H9 (cell line): ENCODE data around the gene TBX5. TPM values are rescaled to one million over a fixed set of nuclear protein-coding genes. Genes with fewer than 3 reads are reported as not detected.

ENCODE experiments used
- DNase-seq: peaks from one replicate; pipeline ENCODE4 v3.0.0-alpha.2; 2017
- H2AFZ ChIP-seq: one replicate; pipeline ENCODE4 v1.6.1; 2013; ENCODE audit warnings: mild to moderate bottlenecking, low read length, control low read depth, moderate library complexity
- H2AK5ac ChIP-seq: 2 replicates; pipeline ENCODE4 v1.6.1; 2013; ENCODE audit warnings: low read length, control low read depth, mixed read lengths; ENCODE audit not compliant: insufficient read length
- H2BK120ac ChIP-seq: one replicate; pipeline ENCODE4 v1.6.1; 2013; ENCODE audit warnings: low read depth, mild to moderate bottlenecking, low read length, control low read depth, inconsistent platforms; ENCODE audit not compliant: poor library complexity, severe bottlenecking
- H2BK12ac ChIP-seq: 2 replicates; pipeline ENCODE4 v1.6.1; 2013; ENCODE audit warnings: low read length, control low read depth, mixed read lengths, low read depth; ENCODE audit not compliant: insufficient read length
- H2BK15ac ChIP-seq: 2 replicates; pipeline ENCODE4 v1.6.1; 2013; ENCODE audit warnings: low read depth, low read length, control low read depth
- H2BK20ac ChIP-seq: one replicate; pipeline ENCODE4 v1.6.1; 2013; ENCODE audit warnings: low read depth, mild to moderate bottlenecking, low read length, control low read depth, inconsistent platforms; ENCODE audit not compliant: poor library complexity, severe bottlenecking
- H2BK5ac ChIP-seq: 2 replicates; pipeline ENCODE4 v1.6.1; 2013; ENCODE audit warnings: low read length, control low read depth, mixed read lengths; ENCODE audit not compliant: insufficient read length
- H3K14ac ChIP-seq: 2 replicates; pipeline ENCODE4 v1.6.1; 2013; ENCODE audit warnings: low read length, control low read depth; ENCODE audit not compliant: insufficient read depth
- H3K18ac ChIP-seq: 2 replicates; pipeline ENCODE4 v1.6.1; 2013; ENCODE audit warnings: low read depth, mild to moderate bottlenecking, mixed read lengths, low read length, control low read depth; ENCODE audit not compliant: insufficient read length
- H3K23ac ChIP-seq: 2 replicates; pipeline ENCODE4 v1.6.1; 2013; ENCODE audit warnings: low read length, control low read depth, mixed read lengths, low read depth; ENCODE audit not compliant: insufficient read length
- H3K23me2 ChIP-seq: 2 replicates; pipeline ENCODE4 v1.6.1; 2013; ENCODE audit warnings: low read depth, mild to moderate bottlenecking, mixed read lengths, low read length, control low read depth; ENCODE audit not compliant: insufficient read length, poor library complexity, severe bottlenecking
- H3K27ac ChIP-seq: 2 replicates; pipeline ENCODE4 v1.5.1; 2013; ENCODE audit warnings: low read length, control low read depth, mixed read lengths, low read depth; ENCODE audit not compliant: insufficient read length
- H3K27me3 ChIP-seq: 2 replicates; pipeline ENCODE4 v1.6.1; 2013; ENCODE audit warnings: low read length, control low read depth, inconsistent platforms; ENCODE audit not compliant: insufficient read depth
- H3K4ac ChIP-seq: 2 replicates; pipeline ENCODE4 v1.6.1; 2013; ENCODE audit warnings: low read depth, mild to moderate bottlenecking, control low read depth, inconsistent platforms, low read length, moderate library complexity
- H3K4me1 ChIP-seq: 2 replicates; pipeline ENCODE4 v1.6.1; 2013; ENCODE audit warnings: low read length, control low read depth, inconsistent platforms; ENCODE audit not compliant: insufficient read depth
- H3K4me2 ChIP-seq: 2 replicates; pipeline ENCODE4 v1.6.1; 2013; ENCODE audit warnings: low read length, control low read depth, mixed read lengths; ENCODE audit not compliant: insufficient read length, insufficient read depth
- H3K56ac ChIP-seq: 2 replicates; pipeline ENCODE4 v1.6.1; 2013; ENCODE audit warnings: low read depth, mild to moderate bottlenecking, mixed read lengths, low read length, control low read depth; ENCODE audit not compliant: insufficient read length
- H3K79me1 ChIP-seq: 2 replicates; pipeline ENCODE4 v1.6.1; 2013; ENCODE audit warnings: low read depth, mild to moderate bottlenecking, moderate library complexity, low read length, control low read depth, inconsistent platforms; ENCODE audit not compliant: insufficient read depth, poor library complexity, severe bottlenecking
- H3K79me2 ChIP-seq: 2 replicates; pipeline ENCODE4 v1.6.1; 2013; ENCODE audit warnings: low read length, control low read depth, inconsistent platforms; ENCODE audit not compliant: insufficient read depth
- H3K9ac ChIP-seq: 2 replicates; pipeline ENCODE4 v1.6.1; 2013; ENCODE audit warnings: low read length, control low read depth, mixed read lengths; ENCODE audit not compliant: insufficient read length; ENCODE audit errors: extremely low read depth
- H3K9me3 ChIP-seq: one replicate; pipeline ENCODE4 v1.6.1; 2013; ENCODE audit warnings: low read depth, low read length, inconsistent platforms; ENCODE audit not compliant: control insufficient read depth
- H3T11ph ChIP-seq: one replicate; pipeline ENCODE4 v1.6.1; 2013; ENCODE audit warnings: mild to moderate bottlenecking, low read length, control low read depth, inconsistent platforms
- H4K20me1 ChIP-seq: one replicate; pipeline ENCODE4 v1.6.1; 2013; ENCODE audit not compliant: control insufficient read depth, insufficient read length, insufficient read depth
- H4K5ac ChIP-seq: 2 replicates; pipeline ENCODE4 v1.6.1; 2013; ENCODE audit warnings: low read depth, mild to moderate bottlenecking, mixed read lengths, low read length, control low read depth; ENCODE audit not compliant: insufficient read length
- H4K8ac ChIP-seq: replicated peaks from 2 replicates; pipeline ENCODE4 v1.6.1; 2013; ENCODE audit warnings: low read length, control low read depth, mixed read lengths, low read depth; ENCODE audit not compliant: insufficient read length
- H4K91ac ChIP-seq: 2 replicates; pipeline ENCODE4 v1.6.1; 2013; ENCODE audit warnings: low read depth, mild to moderate bottlenecking, moderate library complexity, mixed read lengths, low read length, control low read depth; ENCODE audit not compliant: insufficient read length
- H3K27ac Mint-ChIP-seq, 3 experiments: 2 replicates in 2 of 3; 3 replicates in 1 of 3; pipeline ENCODE4 v1.8.0; 2020 to 2021; ENCODE audit warnings: mixed read lengths in 3 of 3, mild to moderate bottlenecking in 1 of 3, moderate library complexity in 1 of 3
- H3K27me3 Mint-ChIP-seq: 2 replicates; pipeline ENCODE4 v1.8.0; 2021; ENCODE audit warnings: low read depth, mild to moderate bottlenecking, moderate library complexity, mixed read lengths
- H3K36me3 Mint-ChIP-seq, 3 experiments: 2 replicates in 2 of 3; 3 replicates in 1 of 3; pipeline ENCODE4 v1.8.0; 2020 to 2021; ENCODE audit warnings: low read depth in 3 of 3, mixed read lengths in 3 of 3; ENCODE audit not compliant: insufficient read depth in 1 of 3
- H3K4me1 Mint-ChIP-seq, 2 experiments: 2 replicates each; pipeline ENCODE4 v1.8.0; 2020; ENCODE audit warnings: mixed read lengths in 2 of 2
- H3K4me3 Mint-ChIP-seq, 2 experiments: 2 replicates in 1 of 2; 3 replicates in 1 of 2; pipeline ENCODE4 v1.8.0; 2020 to 2021; ENCODE audit warnings: mild to moderate bottlenecking in 2 of 2, mixed read lengths in 2 of 2, moderate library complexity in 1 of 2
- H3K9me3 Mint-ChIP-seq, 2 experiments: 2 replicates in 1 of 2; 3 replicates in 1 of 2; pipeline ENCODE4 v1.8.0; 2020; ENCODE audit warnings: mild to moderate bottlenecking in 2 of 2, mixed read lengths in 2 of 2, moderate library complexity in 1 of 2
- CTCF ChIP-seq: fragments of 200-600 bp; sonication (generic); conservative IDR thresholded peaks from 3 replicates; pipeline ENCODE4 v1.8.0; 2021; ENCODE audit warnings: antibody characterized with exemption, mild to moderate bottlenecking
- WGBS: extraction: QIAGEN DNeasy Blood & Tissue Kit; methylation state at CpG from one replicate; pipeline ENCODE4 v1.1.7; 2013; ENCODE audit warnings: missing lambda C conversion rate, low lambda C conversion rate, mixed read lengths; ENCODE audit not compliant: insufficient read length; ENCODE audit errors: extremely low coverage; 5-methylcytosine and 5-hydroxymethylcytosine counted together
- total RNA-seq: library from RNA; stranded (reverse); gene quantifications from 2 replicates; pipeline ENCODE4 v1.2.1, GENCODE V29; 2021

Gene TBX5
- total RNA-seq, 1 experiment from 2014 or later, result not detected

GRCh38 chr12:114450019-114450418 is 44.1 kb upstream of the TBX5 start:
- no peak overlapping the region for H2BK120ac ChIP-seq
- Mint-ChIP-seq H3K4me1 (peaks cover 11 to 48% of the 10 kb centered on the region in 2 experiments), H3K4me3 (no peak overlapping the region), H3K27me3 (peaks cover 98% of the 10 kb centered on the region), H3K9me3 (peaks cover 0 to 11% of the 10 kb centered on the region in 2 experiments; a peak in 3 of 5 replicates), H3K27ac (no peak overlapping the region), H3K36me3 (no peaks in the 10 kb centered on the region)
- no peak overlapping the region for H2BK20ac ChIP-seq
- H4K8ac ChIP-seq, result no peak overlapping the region
- H3K18ac ChIP-seq, result no peak overlapping the region
- no peak overlapping the region for H3K9ac ChIP-seq
- no peak overlapping the region for H4K5ac ChIP-seq
- H3K23ac ChIP-seq, result peak overlapping the region; percentile 73
- no peak for TF ChIP-seq CTCF
- peaks cover 65% of the 10 kb centered on the region for H3K27me3 ChIP-seq
- no peak overlapping the region for H2AK5ac ChIP-seq
- no peak overlapping the region for H3K14ac ChIP-seq
- no peak overlapping the region for H3K4me2 ChIP-seq
- DNase-seq, result no peak
- H2BK15ac ChIP-seq, result no peak overlapping the region
- H4K91ac ChIP-seq, result no peak overlapping the region
- H3K23me2 ChIP-seq, result no peaks in the 10 kb centered on the region
- no peak overlapping the region for H2AFZ ChIP-seq
- H3K79me1 ChIP-seq, result no peaks in the 10 kb centered on the region
- H3K4ac ChIP-seq, result no peak overlapping the region
- no peak overlapping the region for H2BK12ac ChIP-seq
- no CpG with 5 or more reads among the region's 5 CpGs for WGBS
- no peak overlapping the region for H2BK5ac ChIP-seq
- H3T11ph ChIP-seq, result no peak overlapping the region
- no peaks in the 10 kb centered on the region for H3K79me2 ChIP-seq
- H4K20me1 ChIP-seq, result peaks cover 2% of the 10 kb centered on the region
- H3K9me3 ChIP-seq, result no peaks in the 10 kb centered on the region
- no peak overlapping the region for H3K27ac ChIP-seq
- H3K56ac ChIP-seq, result no peak overlapping the region
- H3K4me1 ChIP-seq, result peaks cover 6% of the 10 kb centered on the region; the same call in 1 of the 2 replicates
